NCI-H2227 (cell line): ENCODE results near the gene KAT2B.

Experiments
- DNase-seq: peaks from one replicate; lab custom pipeline; 2025; ENCODE audit not compliant: unreplicated experiment; lab: John Stamatoyannopoulos, UW

Gene KAT2B

DNA sequence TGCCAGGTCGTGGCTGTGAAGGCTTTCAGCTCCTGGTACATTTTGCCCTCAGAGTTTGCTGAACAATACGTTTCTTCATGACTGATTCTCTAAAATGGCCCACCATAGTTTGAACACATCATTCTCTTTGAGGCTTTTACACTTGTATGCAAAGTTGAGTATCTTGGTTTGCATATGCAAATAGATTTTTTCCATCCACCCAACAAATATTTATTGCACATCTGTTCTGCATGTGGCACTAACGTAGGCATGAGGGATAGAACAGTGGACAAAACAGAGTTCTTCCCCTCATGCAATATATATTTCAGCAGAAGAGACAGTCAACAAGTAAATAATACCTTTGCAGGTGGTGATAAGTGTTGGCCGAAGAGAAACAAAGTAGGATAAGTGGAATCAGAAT is 55.2 kb downstream of the KAT2B start:
- DNase-seq, result no peak

DNA sequence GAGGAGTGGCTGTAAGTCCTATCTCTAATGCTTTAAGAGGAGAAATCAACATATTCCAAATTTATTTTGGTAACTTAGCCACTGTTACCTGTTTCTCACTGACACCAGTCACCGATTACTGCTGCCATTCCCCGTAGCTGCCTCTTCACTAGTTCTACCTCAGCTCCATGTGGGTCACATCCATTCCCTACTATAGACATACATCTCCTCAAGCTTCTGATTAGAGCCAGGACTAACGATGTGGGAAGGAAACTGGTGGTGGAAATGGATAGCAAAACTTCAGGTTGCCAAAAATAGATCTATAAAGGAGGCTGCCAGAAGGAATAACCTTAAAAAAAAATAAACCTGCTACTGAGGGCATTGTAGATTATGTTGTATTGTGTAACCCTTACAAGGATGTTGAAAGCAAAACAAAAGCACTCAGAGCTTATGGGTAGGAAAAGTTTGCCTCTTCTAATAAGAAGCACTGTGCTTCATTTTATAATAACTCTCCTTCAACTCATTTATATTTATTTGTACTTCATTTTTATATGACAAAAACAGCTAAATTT is 56.0 kb downstream of the KAT2B start:
- DNase-seq, result no peak

DNA sequence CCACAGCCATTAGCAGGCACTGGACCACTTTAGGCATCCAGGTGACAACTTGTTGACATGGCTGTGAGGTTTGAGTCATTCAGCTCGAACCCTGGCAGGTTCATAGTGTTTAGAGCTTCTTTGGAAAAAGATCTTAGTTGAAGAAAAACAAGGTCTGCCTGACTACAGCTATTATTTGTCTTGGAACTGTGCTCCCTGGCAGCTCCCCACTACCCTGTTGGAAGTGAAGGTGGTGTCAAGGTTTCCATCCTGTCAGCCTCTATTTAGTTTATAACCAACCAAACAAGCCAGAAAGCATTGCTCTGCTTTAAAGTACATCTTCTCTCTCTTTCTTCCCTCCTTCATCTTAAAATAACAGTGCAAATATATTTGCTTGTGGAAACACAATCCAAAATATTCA is 56.8 kb downstream of the KAT2B start:
- no peak for DNase-seq

DNA sequence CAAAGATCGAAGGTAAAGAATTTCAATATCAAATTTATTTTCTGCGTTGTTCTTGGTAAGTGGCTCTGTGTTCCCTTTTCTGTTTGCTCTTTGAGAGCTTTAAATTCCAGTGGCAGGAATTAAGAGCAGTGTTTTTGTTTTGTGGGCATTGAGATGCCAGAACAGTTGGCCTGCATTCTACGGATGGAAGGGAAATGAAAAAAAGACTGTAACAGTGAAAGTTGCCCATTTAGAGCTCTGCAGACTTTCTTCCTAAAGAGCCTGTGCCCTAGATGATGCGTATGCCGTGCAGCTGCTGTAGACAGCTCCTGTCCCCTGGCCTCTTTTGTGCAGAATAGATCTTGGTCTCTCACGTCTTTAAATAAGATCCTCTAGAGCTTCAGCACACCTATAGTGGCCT is 58.8 kb downstream of the KAT2B start:
- no peak for DNase-seq

DNA sequence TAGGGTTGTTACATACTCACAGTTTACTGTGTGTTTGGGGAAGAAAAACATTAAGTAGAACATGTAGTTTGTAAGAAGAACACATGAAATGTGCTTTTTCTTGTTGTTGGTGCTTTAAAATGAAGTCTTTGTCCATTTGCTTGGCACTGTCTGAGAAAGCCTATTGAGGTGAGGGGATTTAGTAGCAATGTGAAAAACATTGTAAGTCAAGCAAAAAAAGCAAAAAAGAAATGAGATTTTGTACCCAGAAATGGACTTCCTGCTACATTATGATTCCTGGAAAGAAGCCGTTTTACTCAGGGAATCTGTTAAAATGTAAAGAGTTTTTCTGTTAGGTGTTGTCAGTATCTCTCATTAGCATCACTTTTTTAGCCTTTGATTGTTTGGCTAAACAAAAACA is 59.9 kb downstream of the KAT2B start:
- DNase-seq, result no peak

DNA sequence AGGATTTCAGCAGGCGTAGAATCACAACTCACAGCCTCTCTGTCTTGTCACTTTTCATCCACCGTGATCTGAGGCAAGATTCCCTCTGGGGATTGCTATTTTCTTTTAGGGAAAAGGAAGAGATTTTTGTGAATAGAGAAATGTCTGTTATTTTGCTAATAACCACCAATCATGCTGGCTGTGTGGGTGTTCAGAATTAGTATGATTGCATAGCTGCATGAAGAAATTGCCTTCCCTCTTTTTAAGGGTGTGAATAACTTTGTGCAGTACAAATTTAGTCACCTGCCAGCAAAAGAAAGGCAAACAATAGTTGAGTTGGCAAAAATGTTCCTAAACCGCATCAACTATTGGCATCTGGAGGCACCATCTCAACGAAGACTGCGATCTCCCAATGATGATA is 60.8 kb downstream of the KAT2B start:
- no peak for DNase-seq

DNA sequence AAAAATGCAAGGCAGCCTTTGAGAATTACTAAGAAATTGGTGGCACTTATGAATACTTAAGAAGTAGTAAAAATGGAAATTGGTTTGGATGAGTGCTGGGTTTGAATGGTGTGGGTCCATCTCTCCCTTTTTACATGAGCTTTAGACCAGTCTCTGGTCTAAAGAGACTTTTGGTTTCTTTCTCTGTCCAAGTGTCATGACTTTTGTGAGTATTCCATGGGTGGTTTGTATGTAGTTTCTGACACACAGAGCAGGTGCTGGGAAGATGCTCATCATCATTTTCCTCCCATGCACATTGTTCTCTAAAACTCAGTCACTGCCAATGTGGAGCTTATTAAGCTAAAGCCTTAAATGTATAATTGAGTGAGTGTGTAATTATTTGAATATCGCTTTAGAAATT is 63.5 kb downstream of the KAT2B start:
- no peak for DNase-seq

DNA sequence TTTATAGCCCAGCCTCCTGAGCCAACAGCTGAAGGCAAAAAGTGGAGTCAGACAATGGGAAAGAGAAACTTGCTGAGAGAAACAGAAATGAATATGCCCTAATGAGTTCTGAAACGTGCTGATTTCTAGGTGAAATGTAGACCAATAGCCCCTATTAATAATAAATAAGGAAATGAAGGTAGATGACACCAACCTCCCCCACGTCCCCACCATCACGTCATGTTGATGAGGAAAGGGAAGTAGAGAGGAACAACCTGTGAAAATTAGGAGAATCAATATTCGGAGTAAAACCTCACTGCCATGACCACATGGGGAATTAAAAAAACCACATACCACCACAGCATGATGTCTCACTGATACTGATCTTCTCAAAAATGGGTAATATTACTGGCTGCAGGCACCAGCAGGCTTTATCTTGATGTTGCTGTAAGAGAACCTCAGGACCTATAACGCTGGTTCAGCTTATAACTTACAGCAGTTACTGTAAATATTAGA is 64.0 kb downstream of the KAT2B start:
- no peak for DNase-seq

DNA sequence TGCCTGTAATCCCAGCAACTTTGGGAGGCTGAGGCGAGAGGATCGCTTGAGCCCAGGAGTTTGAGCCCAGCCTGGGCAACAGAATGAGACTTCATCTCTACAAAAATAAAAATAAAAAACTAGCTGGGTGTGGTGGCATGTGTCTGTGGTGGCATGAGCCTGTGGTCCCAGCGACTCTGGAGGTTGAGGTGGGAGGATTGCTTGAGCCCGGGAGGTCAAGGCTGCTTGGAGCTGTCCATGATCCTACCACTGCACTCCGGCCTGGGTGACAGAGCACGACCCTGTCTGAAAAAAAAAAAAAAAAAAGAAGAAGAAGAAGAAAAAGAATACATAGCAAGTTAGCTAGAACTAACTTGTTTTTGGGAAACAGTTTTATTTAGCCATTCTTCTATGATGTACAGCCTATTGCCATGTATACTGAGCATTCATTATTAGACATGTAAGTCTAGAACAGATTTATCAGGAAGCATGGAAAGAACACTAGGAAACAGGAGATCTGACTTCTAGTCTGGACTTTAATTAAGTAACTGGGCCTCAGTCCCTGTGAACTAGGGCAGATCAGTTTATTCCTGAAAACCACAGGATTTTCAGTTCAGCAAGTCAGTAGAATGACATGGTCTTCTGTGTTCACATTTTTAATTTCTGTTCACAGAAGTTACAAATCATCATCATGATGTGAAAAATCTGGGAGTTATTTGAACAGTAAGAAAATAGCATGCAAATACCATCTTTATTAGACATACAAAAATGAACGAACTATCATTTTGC is 65.5 kb downstream of the KAT2B start:
- DNase-seq, result no peak

DNA sequence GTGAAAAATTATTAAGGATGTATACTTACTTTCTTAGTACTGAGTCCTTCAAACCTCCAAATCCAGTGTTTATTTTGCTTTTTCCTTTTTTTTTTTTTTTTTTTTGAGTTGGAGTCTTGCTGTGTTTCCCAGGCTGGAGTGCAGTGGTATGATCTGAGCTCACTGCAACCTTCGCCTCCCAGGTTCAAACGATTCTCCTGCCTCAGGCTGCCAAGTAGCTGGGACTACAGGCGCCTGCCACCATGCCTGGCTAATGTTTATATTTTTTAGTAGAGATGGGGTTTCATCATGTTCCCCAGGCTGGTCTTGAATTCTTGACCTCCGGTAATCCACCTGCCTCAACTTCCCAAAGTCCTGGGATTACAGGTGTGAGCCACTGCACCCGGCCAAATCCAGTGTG is 67.5 kb downstream of the KAT2B start:
- no peak for DNase-seq

DNA sequence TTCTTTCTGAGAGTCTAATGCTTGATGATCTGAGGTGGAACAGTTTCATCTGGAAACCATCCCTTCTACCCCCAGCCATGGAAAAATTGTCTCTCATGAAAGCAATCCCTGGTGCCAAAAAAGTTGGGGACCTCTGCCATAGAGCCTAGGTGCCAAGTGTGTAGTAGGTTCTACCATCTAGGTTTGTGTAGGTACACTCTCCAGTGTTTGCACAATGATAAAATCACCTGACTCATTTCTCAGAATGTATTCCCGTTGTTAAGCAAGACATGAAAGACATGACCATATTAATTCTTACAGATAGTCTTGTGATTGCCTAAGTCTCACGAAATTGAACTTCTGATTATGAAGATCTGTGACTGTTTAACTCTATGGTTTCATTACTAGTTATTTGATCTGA is 68.6 kb downstream of the KAT2B start:
- DNase-seq, result no peak

DNA sequence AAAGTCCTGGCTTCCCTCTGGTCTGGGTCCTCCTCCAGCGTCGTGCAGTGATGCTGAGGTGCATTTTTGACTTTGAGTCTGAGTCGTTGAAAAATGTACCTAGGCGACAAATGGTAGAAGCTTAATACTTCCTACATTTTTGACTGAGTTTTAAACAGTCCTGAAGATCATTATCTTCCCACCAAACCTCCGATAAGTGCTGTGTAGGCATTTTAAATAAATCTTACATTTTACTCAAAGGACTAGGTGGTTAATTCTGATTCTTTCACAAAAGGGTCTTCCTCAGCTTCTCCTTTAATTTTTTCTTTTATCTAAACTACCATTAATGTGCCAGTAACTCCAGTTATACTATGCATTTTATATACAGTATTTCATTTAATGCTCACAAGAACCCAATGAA is 70.6 kb downstream of the KAT2B start:
- DNase-seq, result no peak

DNA sequence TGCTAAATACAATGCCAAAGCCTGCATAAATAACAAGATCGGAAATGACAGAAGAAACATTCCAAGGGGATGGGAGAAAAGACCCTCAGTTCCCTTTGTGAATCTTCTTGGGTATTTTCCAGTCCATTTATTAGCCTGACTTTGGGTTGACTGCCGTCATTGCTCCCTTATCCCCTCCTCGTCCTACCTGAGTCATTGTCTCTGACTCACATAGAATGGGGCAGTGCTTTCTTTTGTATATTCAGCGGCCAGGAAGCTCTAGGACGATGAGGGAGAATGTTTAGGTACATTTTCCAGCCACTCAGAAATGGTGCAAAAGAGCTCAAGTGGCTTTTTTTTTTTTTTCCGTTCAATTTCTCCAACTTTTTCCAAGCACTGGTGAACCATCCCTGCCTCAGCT is 71.6 kb downstream of the KAT2B start:
- no peak for DNase-seq

DNA sequence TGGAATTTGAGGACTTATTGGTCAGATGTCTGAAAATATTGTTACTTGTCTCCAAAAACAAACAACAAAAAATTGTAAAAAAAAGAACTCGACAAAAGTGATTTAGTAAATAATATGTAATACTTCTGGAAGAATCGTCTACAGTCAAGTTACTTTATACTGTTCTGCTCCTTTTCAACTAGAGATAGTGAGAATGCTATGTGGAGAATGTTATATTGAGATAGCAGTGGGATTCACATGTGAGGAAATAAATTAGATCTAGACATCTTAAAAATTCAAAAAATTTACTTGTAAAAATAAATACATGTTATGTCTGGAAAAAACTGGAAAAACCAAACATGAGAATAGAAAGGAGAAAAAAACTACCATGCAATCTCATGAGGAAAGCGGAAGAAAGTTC is 80.8 kb downstream of the KAT2B start:
- DNase-seq, result no peak

DNA sequence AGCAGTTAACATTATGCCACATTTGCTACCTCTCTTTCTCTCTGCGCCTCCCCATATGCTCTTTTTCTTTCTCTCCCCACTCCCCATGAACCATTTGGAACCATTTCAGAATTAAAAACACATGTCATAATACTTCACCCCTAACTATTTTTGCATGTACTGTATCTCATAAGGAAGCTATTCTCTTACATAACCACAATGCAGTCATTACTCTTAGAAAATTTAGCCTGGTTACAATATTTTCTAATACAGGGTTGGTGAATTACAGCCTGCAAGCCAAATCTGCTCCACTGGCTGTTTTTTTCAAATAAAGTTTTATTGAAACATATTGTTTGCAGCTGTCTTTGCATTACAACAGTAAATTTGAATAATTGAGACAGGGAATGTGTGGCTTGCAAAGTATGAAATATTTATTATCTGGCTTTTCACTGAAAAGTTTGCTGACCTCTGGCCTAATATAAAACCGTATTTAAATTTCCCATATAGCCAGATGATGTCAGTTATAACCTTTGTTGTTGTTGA is 82.9 kb downstream of the KAT2B start:
- DNase-seq, result no peak

DNA sequence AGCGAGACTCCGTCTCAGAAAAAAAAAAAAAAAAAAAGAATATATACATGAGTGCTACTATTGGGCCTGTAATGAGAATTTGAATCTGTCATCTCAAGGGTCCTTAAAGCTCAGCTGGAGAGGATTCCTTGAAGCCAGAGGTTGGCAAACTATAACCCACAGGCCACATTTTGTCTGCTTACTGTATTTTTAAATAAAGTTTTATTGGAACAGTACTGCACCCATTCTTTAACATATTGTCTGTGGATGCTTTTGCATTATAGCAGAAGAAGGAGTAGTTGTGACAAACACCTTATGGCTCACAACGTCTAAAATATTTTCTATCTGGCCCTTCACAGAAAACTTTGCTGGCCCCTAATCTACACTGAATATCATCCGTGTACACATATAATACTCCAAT is 85.0 kb downstream of the KAT2B start:
- DNase-seq, result no peak

DNA sequence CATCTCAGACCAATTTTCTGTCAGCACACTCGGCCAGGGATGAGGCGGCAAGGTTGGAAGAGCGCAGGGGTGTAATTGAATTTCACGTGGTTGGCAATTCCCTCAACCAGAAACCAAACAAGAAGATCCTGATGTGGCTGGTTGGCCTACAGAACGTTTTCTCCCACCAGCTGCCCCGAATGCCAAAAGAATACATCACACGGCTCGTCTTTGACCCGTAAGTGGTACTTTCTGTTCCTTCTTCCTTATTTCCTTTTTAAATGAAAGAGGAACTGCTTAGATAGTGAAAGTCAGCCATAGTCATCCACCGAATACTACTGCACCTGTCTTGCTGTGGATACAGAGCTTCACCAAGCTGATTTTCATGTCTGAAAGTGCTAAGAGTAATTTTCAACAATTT is 85.7 kb downstream of the KAT2B start:
- no peak for DNase-seq

DNA sequence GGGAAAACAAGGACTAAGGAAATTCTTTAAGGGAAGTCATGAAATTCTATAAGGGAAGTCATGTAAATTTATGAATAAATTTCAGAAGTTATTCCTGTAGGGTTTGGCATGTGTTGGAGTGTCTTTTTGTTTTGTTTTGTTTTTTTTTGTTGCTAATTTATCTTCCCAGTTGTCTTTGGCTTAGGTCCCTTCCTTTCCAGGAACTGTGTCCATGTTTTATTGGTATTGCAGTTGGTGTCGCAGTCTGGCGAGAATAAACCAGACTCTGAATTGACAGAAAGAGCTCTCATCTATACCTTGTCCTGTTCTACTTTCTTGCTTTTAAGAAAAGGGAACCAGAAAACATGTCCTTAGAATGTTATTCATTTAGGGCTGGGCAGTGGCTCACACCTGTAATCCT is 88.1 kb downstream of the KAT2B start:
- DNase-seq, result no peak

DNA sequence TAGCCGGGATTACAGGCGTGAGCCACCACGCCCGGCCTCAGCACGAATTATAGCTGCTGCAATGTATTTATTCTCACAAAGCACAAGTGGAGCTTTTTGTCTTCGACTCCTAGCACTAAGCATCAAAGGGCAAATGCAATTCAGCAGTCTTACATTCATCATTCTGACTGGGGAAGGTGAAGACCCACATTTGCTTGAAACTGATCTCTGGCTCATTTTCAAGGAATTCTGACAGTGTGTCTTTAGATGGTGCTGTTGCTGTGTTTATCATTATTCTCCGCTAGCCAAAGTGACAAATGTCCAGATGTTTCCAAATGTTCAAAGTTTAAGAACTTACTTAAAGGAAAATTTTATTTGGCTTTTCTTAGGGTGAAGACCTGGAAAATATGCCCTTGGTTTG is 89.9 kb downstream of the KAT2B start:
- DNase-seq, result peak; percentile 58

DNA sequence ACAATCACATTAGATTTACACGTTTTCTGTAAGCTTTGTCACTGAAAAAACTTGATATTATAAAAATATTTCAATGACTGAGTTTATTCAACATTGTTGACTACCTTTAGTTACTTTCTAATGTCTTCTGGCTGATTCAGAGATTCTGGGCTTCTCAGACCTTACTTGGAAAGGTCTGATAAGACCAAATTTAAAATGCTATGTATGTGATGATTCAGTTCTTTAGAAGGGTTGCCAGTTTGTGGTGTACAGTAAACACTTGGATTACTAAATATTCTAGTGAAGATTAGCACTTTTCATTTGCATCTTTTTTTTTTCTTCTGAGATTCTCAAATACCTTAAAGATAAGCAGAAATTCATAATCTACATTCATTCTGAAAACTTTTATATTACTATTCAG is 96.0 kb downstream of the KAT2B start:
- DNase-seq, result no peak

DNA sequence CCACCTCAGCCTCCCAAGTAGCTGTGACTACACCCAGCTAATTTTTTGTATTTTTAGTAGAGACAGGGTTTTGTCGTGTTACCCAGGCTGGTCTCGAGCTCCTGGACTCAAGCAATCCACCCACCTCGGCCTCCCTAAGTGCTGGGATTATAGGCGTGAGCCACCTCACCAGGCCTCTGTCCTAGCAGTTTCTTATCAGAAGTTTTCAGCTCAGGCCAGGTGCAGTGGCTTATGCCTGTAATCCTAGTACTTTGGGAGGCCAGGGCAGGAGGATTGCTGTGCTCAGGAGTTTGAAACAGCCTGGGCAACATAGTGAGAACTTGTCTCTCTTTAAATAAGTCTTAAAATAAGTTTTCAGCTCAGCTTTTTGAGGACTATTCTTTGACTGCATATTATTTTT is 97.4 kb downstream of the KAT2B start:
- DNase-seq, result no peak

DNA sequence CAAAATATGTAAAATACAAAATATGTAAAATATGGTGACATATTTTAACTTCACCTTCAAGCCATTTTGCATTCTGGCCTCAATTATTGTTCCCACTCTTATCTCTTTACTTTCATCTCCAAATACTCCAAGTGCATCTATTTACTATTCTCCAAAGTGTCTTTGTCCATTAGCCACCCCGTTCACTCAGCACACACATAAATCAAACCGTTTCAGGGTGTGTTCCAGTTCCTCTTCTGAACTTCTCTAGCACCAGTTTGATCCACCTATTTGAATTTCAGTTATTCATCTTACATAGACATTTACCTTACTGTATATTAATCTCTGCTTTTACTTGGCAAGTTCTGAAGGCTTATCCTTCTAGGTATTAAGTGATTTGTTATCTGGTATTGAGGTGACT is 100.6 kb downstream of the KAT2B start:
- DNase-seq, result no peak

DNA sequence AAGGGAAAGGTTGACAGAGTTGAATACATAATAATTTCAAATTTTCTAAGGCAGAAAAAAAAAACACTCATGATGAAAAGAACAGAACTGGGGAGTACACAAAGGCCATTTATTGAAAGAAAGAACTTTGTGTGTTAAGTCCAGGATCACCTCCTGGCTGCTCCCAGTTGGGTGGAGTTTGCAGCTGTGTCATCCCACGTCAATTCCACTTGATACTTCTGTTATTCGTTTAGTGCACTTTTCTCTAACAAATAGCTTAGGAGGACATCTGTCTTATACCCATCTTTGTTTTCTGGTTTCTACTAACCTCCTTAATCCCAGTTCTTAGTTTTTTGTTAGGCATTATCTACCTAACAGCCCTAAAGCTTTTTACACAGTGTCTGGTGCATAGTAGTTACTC is 101.1 kb downstream of the KAT2B start:
- no peak for DNase-seq
